Upper lobe of left lung (tissue), 4 donors: ENCODE data around the gene KRT4.

Experiments used
- POLR2A ChIP-seq, 4 donors: fragments of 450-650 bp; IDR thresholded peaks; one replicate each; pipeline ENCODE4 v1.5.1; 2016 to 2017; ENCODE audit warnings: antibody characterized with exemption in 4 of 4, mild to moderate bottlenecking in 2 of 4
- POLR2AphosphoS5 ChIP-seq, 2 donors: sonication (generic); formaldehyde crosslinking; IDR thresholded peaks; one replicate each; pipeline ENCODE4 v1.5.1; 2017; ENCODE audit warnings: antibody characterized with exemption in 2 of 2
- TF ChIP-seq, protein P1 (sequence below), 6 experiments: fragments of 450-650 bp in 4 of 6; fragments of 200-600 bp in 2 of 6; sonication (generic) in 2 of 6; IDR thresholded peaks; one replicate each; pipeline ENCODE4 v1.5.1; 2016 to 2019; ENCODE audit warnings: antibody characterized with exemption in 6 of 6

DNA sequence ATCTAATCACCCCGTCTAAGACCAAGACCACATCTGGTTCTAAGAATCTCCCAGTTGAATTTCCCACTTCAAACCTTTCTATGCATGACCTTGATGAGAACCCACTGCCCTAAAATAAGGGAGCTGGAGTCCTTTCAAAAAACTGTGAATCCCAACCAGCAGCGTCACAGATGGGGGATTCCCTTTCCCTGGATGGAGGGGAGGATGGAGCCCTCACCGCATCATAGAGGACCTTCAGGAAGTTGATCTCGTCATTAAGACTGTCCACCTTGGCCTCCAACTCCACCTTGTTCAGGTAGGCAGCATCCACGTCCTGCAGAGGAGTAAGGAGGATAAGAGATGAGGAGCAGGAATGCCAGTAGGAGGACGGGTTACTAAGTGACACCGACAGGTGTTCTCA, 4.8 kb downstream of the KRT4 start:
- TF ChIP-seq POLR2AphosphoS5 (IDR thresholded peaks at IDR 0.05) (no peak), POLR2A (IDR thresholded peaks at IDR 0.05) (no peak)
- TF ChIP-seq, protein P1, sequence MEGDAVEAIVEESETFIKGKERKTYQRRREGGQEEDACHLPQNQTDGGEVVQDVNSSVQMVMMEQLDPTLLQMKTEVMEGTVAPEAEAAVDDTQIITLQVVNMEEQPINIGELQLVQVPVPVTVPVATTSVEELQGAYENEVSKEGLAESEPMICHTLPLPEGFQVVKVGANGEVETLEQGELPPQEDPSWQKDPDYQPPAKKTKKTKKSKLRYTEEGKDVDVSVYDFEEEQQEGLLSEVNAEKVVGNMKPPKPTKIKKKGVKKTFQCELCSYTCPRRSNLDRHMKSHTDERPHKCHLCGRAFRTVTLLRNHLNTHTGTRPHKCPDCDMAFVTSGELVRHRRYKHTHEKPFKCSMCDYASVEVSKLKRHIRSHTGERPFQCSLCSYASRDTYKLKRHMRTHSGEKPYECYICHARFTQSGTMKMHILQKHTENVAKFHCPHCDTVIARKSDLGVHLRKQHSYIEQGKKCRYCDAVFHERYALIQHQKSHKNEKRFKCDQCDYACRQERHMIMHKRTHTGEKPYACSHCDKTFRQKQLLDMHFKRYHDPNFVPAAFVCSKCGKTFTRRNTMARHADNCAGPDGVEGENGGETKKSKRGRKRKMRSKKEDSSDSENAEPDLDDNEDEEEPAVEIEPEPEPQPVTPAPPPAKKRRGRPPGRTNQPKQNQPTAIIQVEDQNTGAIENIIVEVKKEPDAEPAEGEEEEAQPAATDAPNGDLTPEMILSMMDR (IDR thresholded peaks at IDR 0.05), result no peak
